ENCODE data around the gene TRPM3. TPM values are rescaled to one million over a fixed set of nuclear protein-coding genes. Genes with fewer than 3 reads are reported as not detected.

Gene TRPM3
- total RNA-seq, 1 experiment from 2014 or later, result not detected

- no peak for DNase-seq (ENCODE audit: low read depth, low spot score)
- CTCF ChIA-PET, result no interaction called here
- ATAC-seq, result no peak
- Histone ChIP-seq H3K9me3 (ENCODE audit: control insufficient read depth, insufficient read depth, low read depth, low read length) (no peaks in the 10 kb centered on the region), H3K27me3 (ENCODE audit: control insufficient read depth, insufficient read depth, low read length) (no peaks in the 10 kb centered on the region), H3K4me3 (ENCODE audit: low read depth in 2 of 2, low read length in 2 of 2) (no peak overlapping the region), H3K36me3 (ENCODE audit: control insufficient read depth, insufficient read depth, low read length) (no peaks in the 10 kb centered on the region), H3K4me1 (ENCODE audit: control insufficient read depth, insufficient read depth, low read length) (no peaks in the 10 kb centered on the region), H3K27ac (ENCODE audit: low read length) (no peak overlapping the region)
- in situ Hi-C loops (cut with HindIII; ENCODE audit: low pct_unique_long_range_greater_than_20kb, low sequenced_read_pairs), result no loop called here
- POLR2A ChIA-PET, result no interaction called here
- BruUV-seq (replicated peaks), result no TSS peak
- intact Hi-C loops (cut with micrococcal nuclease; ENCODE audit: unreplicated experiment), result no loop called here
- TF ChIP-seq SIN3A (IDR thresholded peaks at IDR 0.05; ENCODE audit: borderline replicate concordance, insufficient read depth, low read depth, low read length), result no peak
- TF ChIP-seq, protein P1, sequence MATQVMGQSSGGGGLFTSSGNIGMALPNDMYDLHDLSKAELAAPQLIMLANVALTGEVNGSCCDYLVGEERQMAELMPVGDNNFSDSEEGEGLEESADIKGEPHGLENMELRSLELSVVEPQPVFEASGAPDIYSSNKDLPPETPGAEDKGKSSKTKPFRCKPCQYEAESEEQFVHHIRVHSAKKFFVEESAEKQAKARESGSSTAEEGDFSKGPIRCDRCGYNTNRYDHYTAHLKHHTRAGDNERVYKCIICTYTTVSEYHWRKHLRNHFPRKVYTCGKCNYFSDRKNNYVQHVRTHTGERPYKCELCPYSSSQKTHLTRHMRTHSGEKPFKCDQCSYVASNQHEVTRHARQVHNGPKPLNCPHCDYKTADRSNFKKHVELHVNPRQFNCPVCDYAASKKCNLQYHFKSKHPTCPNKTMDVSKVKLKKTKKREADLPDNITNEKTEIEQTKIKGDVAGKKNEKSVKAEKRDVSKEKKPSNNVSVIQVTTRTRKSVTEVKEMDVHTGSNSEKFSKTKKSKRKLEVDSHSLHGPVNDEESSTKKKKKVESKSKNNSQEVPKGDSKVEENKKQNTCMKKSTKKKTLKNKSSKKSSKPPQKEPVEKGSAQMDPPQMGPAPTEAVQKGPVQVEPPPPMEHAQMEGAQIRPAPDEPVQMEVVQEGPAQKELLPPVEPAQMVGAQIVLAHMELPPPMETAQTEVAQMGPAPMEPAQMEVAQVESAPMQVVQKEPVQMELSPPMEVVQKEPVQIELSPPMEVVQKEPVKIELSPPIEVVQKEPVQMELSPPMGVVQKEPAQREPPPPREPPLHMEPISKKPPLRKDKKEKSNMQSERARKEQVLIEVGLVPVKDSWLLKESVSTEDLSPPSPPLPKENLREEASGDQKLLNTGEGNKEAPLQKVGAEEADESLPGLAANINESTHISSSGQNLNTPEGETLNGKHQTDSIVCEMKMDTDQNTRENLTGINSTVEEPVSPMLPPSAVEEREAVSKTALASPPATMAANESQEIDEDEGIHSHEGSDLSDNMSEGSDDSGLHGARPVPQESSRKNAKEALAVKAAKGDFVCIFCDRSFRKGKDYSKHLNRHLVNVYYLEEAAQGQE (IDR thresholded peaks at IDR 0.05; ENCODE audit: insufficient read depth in 1 of 2, low read depth in 2 of 2, low read length in 1 of 2), result no peak
- TF ChIP-seq CTCF (IDR thresholded peaks at IDR 0.05), result no peak
- TF ChIP-seq TCF7L2 (IDR thresholded peaks at IDR 0.05; ENCODE audit: low read depth, low read length), result no peak
- no peak for TF ChIP-seq POLR2AphosphoS5 (IDR thresholded peaks at IDR 0.05; ENCODE audit: low read depth, low read length)
Measured at GRCh38 chr9:70963554-70963953, 157.9 kb downstream of the TRPM3 start.

DNA sequence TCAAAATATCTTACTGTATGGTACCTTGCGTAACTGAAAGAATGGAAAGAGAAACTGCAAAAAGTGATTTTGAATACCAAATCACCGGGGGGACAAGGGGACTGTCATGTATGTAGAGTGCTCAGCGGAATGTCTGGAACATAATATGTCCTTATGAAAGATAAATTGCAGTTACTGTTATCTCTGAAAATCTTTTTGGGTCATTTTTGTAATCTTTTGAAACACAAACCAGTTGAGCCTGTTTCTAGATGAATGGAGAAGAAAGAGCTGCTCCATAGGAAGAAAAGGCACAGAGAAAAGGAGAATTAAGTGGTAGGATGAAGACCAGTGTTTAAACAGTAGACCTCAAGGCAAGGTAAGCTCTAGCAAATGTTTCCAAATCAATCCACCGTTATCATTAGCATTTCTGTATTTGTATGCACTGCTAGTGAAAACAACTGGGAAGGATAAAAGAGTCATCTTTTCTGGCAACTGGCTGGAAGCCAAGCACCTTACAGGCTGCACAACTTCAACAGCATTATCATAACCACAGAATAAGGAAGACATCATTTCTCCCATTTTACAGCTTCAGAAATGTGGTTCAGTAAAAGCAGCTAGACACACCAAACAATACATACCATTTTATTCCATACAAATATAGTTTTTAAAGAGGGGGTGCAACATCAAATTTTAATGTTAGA is 158.5 kb downstream of the TRPM3 start:
- no TSS peak for BruUV-seq (replicated peaks)
- DNase-seq (ENCODE audit: low read depth, low spot score), result no peak
- no peak for ATAC-seq
- ChIA-PET CTCF (no interaction called here), POLR2A (no interaction called here)
- TF ChIP-seq, protein P1 (IDR thresholded peaks at IDR 0.05; ENCODE audit: insufficient read depth in 1 of 2, low read depth in 2 of 2, low read length in 1 of 2), result no peak
- no peak for TF ChIP-seq POLR2AphosphoS5 (IDR thresholded peaks at IDR 0.05; ENCODE audit: low read depth, low read length)
- TF ChIP-seq SIN3A (IDR thresholded peaks at IDR 0.05; ENCODE audit: borderline replicate concordance, insufficient read depth, low read depth, low read length), result no peak
- TF ChIP-seq CTCF (IDR thresholded peaks at IDR 0.05), result no peak
- no peak for TF ChIP-seq TCF7L2 (IDR thresholded peaks at IDR 0.05; ENCODE audit: low read depth, low read length)
- H3K9me3 ChIP-seq (ENCODE audit: control insufficient read depth, insufficient read depth, low read depth, low read length), result no peaks in the 10 kb centered on the region
- no peak overlapping the region for H3K4me3 ChIP-seq (ENCODE audit: low read depth in 2 of 2, low read length in 2 of 2)
- intact Hi-C loops (cut with micrococcal nuclease; ENCODE audit: unreplicated experiment) (no loop called here), in situ Hi-C loops (cut with HindIII; ENCODE audit: low pct_unique_long_range_greater_than_20kb, low sequenced_read_pairs) (no loop called here)
- H3K36me3 ChIP-seq (ENCODE audit: control insufficient read depth, insufficient read depth, low read length), result no peaks in the 10 kb centered on the region
- no peak overlapping the region for H3K27ac ChIP-seq (ENCODE audit: low read length)
- no peaks in the 10 kb centered on the region for H3K27me3 ChIP-seq (ENCODE audit: control insufficient read depth, insufficient read depth, low read length)
- H3K4me1 ChIP-seq (ENCODE audit: control insufficient read depth, insufficient read depth, low read length), result no peaks in the 10 kb centered on the region

All from Panc1 (cell line).